ENCODE results near the gene OR2Y1.
"Not testable (repeated sequence)": the region's sequence is repeated elsewhere in the genome, so short reads cannot be mapped to it uniquely, and the experiment has no call there.

The OR2Y1 gene

GRCh38 chr5:180704362-180704761 is 35.5 kb downstream of the OR2Y1 start:
- no peak overlapping the region for H3K9ac ChIP-seq (ENCODE audit: low read depth, low read length)
- H3K4me1 ChIP-seq (ENCODE audit: insufficient read depth, low read length) = no peaks in the 10 kb centered on the region; the same call in 1 of the 2 replicates
- H3K9me3 ChIP-seq (ENCODE audit: control insufficient read depth, insufficient read depth, low read length) = 0 out of 2 replicates have a peak, but pooled peaks cover 5% of the 10 kb centered on the region
- H3K36me3 ChIP-seq (ENCODE audit: insufficient read depth, low read length) = no peaks in the 10 kb centered on the region

- Histone ChIP-seq H3K36me3 (ENCODE audit: insufficient read depth, low read length) (no peaks in the 10 kb centered on the region), H3K9ac (ENCODE audit: low read depth, low read length) (no peak overlapping the region), H3K9me3 (ENCODE audit: control insufficient read depth, insufficient read depth, low read length) (0 out of 2 replicates have a peak, but pooled peaks cover 5% of the 10 kb centered on the region), H3K4me1 (ENCODE audit: insufficient read depth, low read length) (no peaks in the 10 kb centered on the region; the same call in 1 of the 2 replicates)
These were observed 35.9 kb downstream of the OR2Y1 start for GRCh38 chr5:180703912-180704311.

GRCh38 chr5:180703371-180703770 is 36.5 kb downstream of the OR2Y1 start:
- not testable (repeated sequence) for H3K9me3 ChIP-seq (ENCODE audit: control insufficient read depth, insufficient read depth, low read length); H3K4me1 ChIP-seq (ENCODE audit: insufficient read depth, low read length); H3K9ac ChIP-seq (ENCODE audit: low read depth, low read length); H3K36me3 ChIP-seq (ENCODE audit: insufficient read depth, low read length)

GRCh38 chr5:180700440-180700839 is 39.4 kb downstream of the OR2Y1 start:
- H3K36me3 ChIP-seq (ENCODE audit: insufficient read depth, low read length); H3K9ac ChIP-seq (ENCODE audit: low read depth, low read length); H3K9me3 ChIP-seq (ENCODE audit: control insufficient read depth, insufficient read depth, low read length); H3K4me1 ChIP-seq (ENCODE audit: insufficient read depth, low read length): not testable (repeated sequence)

GRCh38 chr5:180699042-180699441 is 40.8 kb downstream of the OR2Y1 start:
- Histone ChIP-seq H3K9me3 (ENCODE audit: control insufficient read depth, insufficient read depth, low read length) (peaks cover under 1% of the 10 kb centered on the region; the same call in 1 of the 2 replicates), H3K36me3 (ENCODE audit: insufficient read depth, low read length) (no peaks in the 10 kb centered on the region), H3K9ac (ENCODE audit: low read depth, low read length) (no peak overlapping the region), H3K4me1 (ENCODE audit: insufficient read depth, low read length) (no peaks in the 10 kb centered on the region)

- Histone ChIP-seq H3K36me3 (ENCODE audit: insufficient read depth, low read length) (no peaks in the 10 kb centered on the region), H3K9ac (ENCODE audit: low read depth, low read length) (no peak overlapping the region), H3K9me3 (ENCODE audit: control insufficient read depth, insufficient read depth, low read length) (no peaks in the 10 kb centered on the region; the same call in 1 of the 2 replicates), H3K4me1 (ENCODE audit: insufficient read depth, low read length) (no peaks in the 10 kb centered on the region)
These were observed 43.7 kb downstream of the OR2Y1 start for GRCh38 chr5:180696116-180696515.

- Histone ChIP-seq H3K4me1 (ENCODE audit: insufficient read depth, low read length) (peaks cover 7% of the 10 kb centered on the region; the same call in 1 of the 2 replicates), H3K36me3 (ENCODE audit: insufficient read depth, low read length) (no peaks in the 10 kb centered on the region), H3K9ac (ENCODE audit: low read depth, low read length) (no peak overlapping the region), H3K9me3 (ENCODE audit: control insufficient read depth, insufficient read depth, low read length) (no peaks in the 10 kb centered on the region)
These were observed 47.4 kb downstream of the OR2Y1 start for GRCh38 chr5:180692429-180692828.

GRCh38 chr5:180691046-180691445 is 48.8 kb downstream of the OR2Y1 start:
- no peaks in the 10 kb centered on the region for H3K36me3 ChIP-seq (ENCODE audit: insufficient read depth, low read length)
- H3K9me3 ChIP-seq (ENCODE audit: control insufficient read depth, insufficient read depth, low read length) = no peaks in the 10 kb centered on the region
- H3K4me1 ChIP-seq (ENCODE audit: insufficient read depth, low read length) = peaks cover 7% of the 10 kb centered on the region; the same call in 1 of the 2 replicates
- H3K9ac ChIP-seq (ENCODE audit: low read depth, low read length) = no peak overlapping the region

GRCh38 chr5:180690562-180690961 is 49.3 kb downstream of the OR2Y1 start:
- Histone ChIP-seq H3K9ac (ENCODE audit: low read depth, low read length) (no peak overlapping the region), H3K36me3 (ENCODE audit: insufficient read depth, low read length) (no peaks in the 10 kb centered on the region), H3K9me3 (ENCODE audit: control insufficient read depth, insufficient read depth, low read length) (no peaks in the 10 kb centered on the region), H3K4me1 (ENCODE audit: insufficient read depth, low read length) (peaks cover 7% of the 10 kb centered on the region; the same call in 1 of the 2 replicates)

GRCh38 chr5:180689775-180690174 is 50.1 kb downstream of the OR2Y1 start:
- Histone ChIP-seq H3K36me3 (ENCODE audit: insufficient read depth, low read length) (no peaks in the 10 kb centered on the region), H3K9me3 (ENCODE audit: control insufficient read depth, insufficient read depth, low read length) (no peaks in the 10 kb centered on the region), H3K4me1 (ENCODE audit: insufficient read depth, low read length) (peaks cover 7% of the 10 kb centered on the region; the same call in 1 of the 2 replicates), H3K9ac (ENCODE audit: low read depth, low read length) (no peak overlapping the region)

Measured in ES-I3 (cell line).